Activated CD4-positive, alpha-beta T cell treated with anti-CD3 and anti-CD28 coated beads for 36 hours (primary cell): Measurements from ENCODE around the gene CUL2. TPM values are rescaled to one million over a fixed set of nuclear protein-coding genes. Genes with fewer than 3 reads are reported as not detected.
"Not testable (repeated sequence)": the region's sequence is repeated elsewhere in the genome, so short reads cannot be mapped to it uniquely, and the experiment has no call there.

Source experiments
- ATAC-seq: fragments of 200-7000 bp; cut with Tn5 transposase; one replicate; pipeline ENCODE4 v1.10.0; 2021; ENCODE audit warnings: mild to moderate bottlenecking, moderate library complexity
- CTCF ChIA-PET: fragments of 350-600 bp; sonication (Branson Sonifier 250); formaldehyde crosslinking; loops from one replicate; lab custom pipeline; 2021; ENCODE audit warnings: antibody characterized with exemption; lab: Charles Lee
- POLR2A ChIA-PET: fragments of 350-600 bp; sonication (Branson Sonifier 250); formaldehyde crosslinking; loops from one replicate; lab custom pipeline; 2021; ENCODE audit warnings: antibody characterized with exemption, inconsistent platforms; lab: Charles Lee
- DNase-seq: peaks from one replicate; pipeline ENCODE4 v3.0.0-alpha.2; 2020
- H3K27ac Mint-ChIP-seq: one replicate; pipeline ENCODE4 v1.8.0; 2021; ENCODE audit warnings: mixed read lengths
- H3K27me3 Mint-ChIP-seq: one replicate; pipeline ENCODE4 v1.8.0; 2021; ENCODE audit warnings: mixed read lengths
- H3K36me3 Mint-ChIP-seq: one replicate; pipeline ENCODE4 v1.8.0; 2021; ENCODE audit warnings: low read depth, mixed read lengths
- H3K4me1 Mint-ChIP-seq: one replicate; pipeline ENCODE4 v1.8.0; 2021; ENCODE audit warnings: mixed read lengths
- H3K4me3 Mint-ChIP-seq: one replicate; pipeline ENCODE4 v1.8.0; 2021; ENCODE audit warnings: mild to moderate bottlenecking, moderate library complexity, mixed read lengths
- H3K9me3 Mint-ChIP-seq: one replicate; pipeline ENCODE4 v1.8.0; 2021; ENCODE audit warnings: low read depth, mixed read lengths
- intact Hi-C, 2 experiments: fragments of 100-400 bp; cut with DNase I in 1 of 2; cut with micrococcal nuclease in 1 of 2; formaldehyde crosslinking; loops; one replicate each; pipeline versions ENCODE4 v1.14.2 to v1.15.1; 2022 to 2024; cut with DNase I, micrococcal nuclease
- total RNA-seq, 2 experiments: library from RNA; stranded (reverse); gene quantifications; one replicate each; pipeline ENCODE4 v1.2.3, GENCODE V29; 2021

CUL2 gene
- total RNA-seq, 2 experiments from 2014 or later: 42.7 to 45.3 TPM

DNA sequence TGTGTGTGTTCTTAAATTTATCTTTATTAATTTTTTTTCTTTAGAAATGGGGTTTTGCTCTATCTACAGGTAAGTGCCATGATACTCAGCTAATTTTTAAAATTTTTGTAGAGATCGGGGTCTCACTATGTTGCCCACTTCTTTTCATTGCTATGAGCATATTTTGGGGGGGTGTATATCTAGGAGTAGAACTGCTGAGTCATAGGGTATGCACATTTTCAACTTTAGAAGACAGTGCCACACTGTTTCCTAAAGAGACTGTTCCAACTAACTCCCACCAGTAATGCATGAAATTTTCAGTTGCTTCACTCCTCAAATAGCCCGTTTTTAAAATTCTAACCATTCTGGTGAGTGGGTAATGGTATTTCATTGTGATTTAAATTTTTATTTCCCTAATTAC lies 108.3 kb downstream of the CUL2 start:
- H3K4me1 Mint-ChIP-seq: no peaks in the 10 kb centered on the region
- no peak overlapping the region for H3K4me3 Mint-ChIP-seq
- POLR2A ChIA-PET: no interaction called here
- ATAC-seq (no peak), DNase-seq (no peak)
- intact Hi-C loops: no loop called here
- H3K9me3 Mint-ChIP-seq: peaks cover 9% of the 10 kb centered on the region
- CTCF ChIA-PET: interaction anchor here (0.7 kb wide), 1 partner anchor 9 kb away, joined by 3 read pairs; no protein-coding TSS in a partner anchor
- no peaks in the 10 kb centered on the region for H3K36me3 Mint-ChIP-seq
- H3K27me3 Mint-ChIP-seq: no peaks in the 10 kb centered on the region
- H3K27ac Mint-ChIP-seq: no peak overlapping the region

DNA sequence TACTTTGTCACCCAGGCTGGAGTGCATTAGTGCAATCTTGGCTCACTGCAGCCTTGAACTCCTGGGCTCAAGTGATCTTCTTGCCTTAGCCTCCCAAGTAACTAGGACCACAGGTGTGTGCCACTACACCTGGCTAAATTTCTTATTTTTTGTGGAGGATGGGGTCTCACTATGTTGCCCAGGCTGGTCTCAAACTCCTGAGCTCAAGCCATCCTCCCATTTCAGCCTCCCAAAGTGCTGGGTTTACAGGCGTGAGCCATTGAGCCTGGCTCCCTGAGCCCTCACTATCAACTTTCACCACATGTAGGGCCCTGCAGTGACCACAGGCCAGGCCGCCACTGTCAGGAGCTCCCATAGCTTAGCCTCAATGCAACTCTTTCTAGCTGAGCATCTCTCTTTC lies 110.2 kb downstream of the CUL2 start:
- Mint-ChIP-seq H3K36me3 (no peaks in the 10 kb centered on the region), H3K27me3 (no peaks in the 10 kb centered on the region), H3K4me1 (no peaks in the 10 kb centered on the region), H3K9me3 (peaks cover 13% of the 10 kb centered on the region), H3K4me3 (no peak overlapping the region), H3K27ac (no peak overlapping the region)
- intact Hi-C loops: no loop called here
- DNase-seq: no peak
- no peak for ATAC-seq
- ChIA-PET CTCF (no interaction called here), POLR2A (no interaction called here)

DNA sequence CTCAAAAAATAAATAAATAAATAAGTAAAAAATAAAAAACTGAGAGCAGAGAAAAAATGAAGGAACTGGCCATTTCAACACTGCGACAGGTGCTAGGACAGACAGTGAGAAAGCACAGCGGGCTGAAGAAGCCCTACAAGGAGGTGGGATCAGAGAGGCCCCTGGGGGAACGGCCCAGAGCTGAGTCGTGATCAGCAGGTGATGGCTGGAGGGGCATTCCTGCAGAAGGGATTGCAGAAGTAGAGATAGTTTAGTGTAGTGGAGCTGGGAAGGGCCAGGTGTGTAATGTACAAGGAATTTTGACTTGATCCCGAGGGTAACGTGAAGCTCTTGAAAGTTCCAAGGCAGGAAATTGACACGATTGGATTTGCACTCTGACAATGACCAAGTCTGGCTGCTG lies 112.1 kb downstream of the CUL2 start:
- POLR2A ChIA-PET: no interaction called here
- H3K4me1 Mint-ChIP-seq: no peaks in the 10 kb centered on the region
- ATAC-seq (no peak), DNase-seq (no peak)
- H3K27me3 Mint-ChIP-seq: no peaks in the 10 kb centered on the region
- H3K4me3 Mint-ChIP-seq: no peak overlapping the region
- no peak overlapping the region for H3K27ac Mint-ChIP-seq
- peaks cover 14% of the 10 kb centered on the region for H3K9me3 Mint-ChIP-seq
- H3K36me3 Mint-ChIP-seq: no peaks in the 10 kb centered on the region
- CTCF ChIA-PET: interaction anchor here (0.7 kb wide), 1 partner anchor 770 kb away, joined by 3 read pairs; no protein-coding TSS in a partner anchor
- intact Hi-C loops: no loop called here

GRCh38 chr10:34976380-34976910 lies 113.7 kb downstream of the CUL2 start:
- H3K27ac Mint-ChIP-seq, H3K27me3 Mint-ChIP-seq, H3K4me3 Mint-ChIP-seq, POLR2A ChIA-PET, intact Hi-C loops, H3K36me3 Mint-ChIP-seq, H3K4me1 Mint-ChIP-seq, ATAC-seq, CTCF ChIA-PET, DNase-seq: not testable (repeated sequence)
- peaks cover 14% of the 10 kb centered on the region for H3K9me3 Mint-ChIP-seq

GRCh38 chr10:34974364-34975065 lies 115.6 kb downstream of the CUL2 start:
- POLR2A ChIA-PET: not testable (repeated sequence)

GRCh38 chr10:34973757-34974156 lies 116.4 kb downstream of the CUL2 start:
- peaks cover 14% of the 10 kb centered on the region for H3K9me3 Mint-ChIP-seq
- intact Hi-C loops, CTCF ChIA-PET, H3K4me1 Mint-ChIP-seq, H3K27me3 Mint-ChIP-seq, H3K27ac Mint-ChIP-seq, H3K4me3 Mint-ChIP-seq, POLR2A ChIA-PET, ATAC-seq, DNase-seq, H3K36me3 Mint-ChIP-seq: not testable (repeated sequence)

More at GRCh38 chr10:34974364-34975065, 115.6 kb downstream of the CUL2 start:
- H3K27ac Mint-ChIP-seq, H3K4me3 Mint-ChIP-seq, intact Hi-C loops, DNase-seq, H3K27me3 Mint-ChIP-seq, H3K4me1 Mint-ChIP-seq, ATAC-seq, H3K36me3 Mint-ChIP-seq: not testable (repeated sequence)
- CTCF ChIA-PET: interaction anchor here (0.5 kb wide), 1 partner anchor 157 kb away, joined by 3 read pairs; no protein-coding TSS in a partner anchor
- H3K9me3 Mint-ChIP-seq: peaks cover 14% of the 10 kb centered on the region

- ATAC-seq, H3K27ac Mint-ChIP-seq, H3K4me1 Mint-ChIP-seq, H3K36me3 Mint-ChIP-seq, POLR2A ChIA-PET, H3K27me3 Mint-ChIP-seq, H3K4me3 Mint-ChIP-seq, intact Hi-C loops, DNase-seq: not testable (repeated sequence)
- peaks cover 14% of the 10 kb centered on the region for H3K9me3 Mint-ChIP-seq
- CTCF ChIA-PET: interaction anchor here (0.8 kb wide), 1 partner anchor 426 kb away, joined by 3 read pairs; no protein-coding TSS in a partner anchor
Observed at GRCh38 chr10:34973121-34973520, 117.0 kb downstream of the CUL2 start.

- intact Hi-C loops, H3K36me3 Mint-ChIP-seq, H3K4me3 Mint-ChIP-seq, ATAC-seq, H3K27ac Mint-ChIP-seq, H3K4me1 Mint-ChIP-seq, DNase-seq, H3K27me3 Mint-ChIP-seq: not testable (repeated sequence)
- POLR2A ChIA-PET: interaction anchor here (0.7 kb wide), 1 partner anchor 62 kb away, joined by 3 read pairs; no protein-coding TSS in a partner anchor
- H3K9me3 Mint-ChIP-seq: peaks cover 14% of the 10 kb centered on the region
- CTCF ChIA-PET: interaction anchor here (0.8 kb wide), 1 partner anchor 427 kb away, joined by 3 read pairs; no protein-coding TSS in a partner anchor
Observed at GRCh38 chr10:34972591-34972990, 117.5 kb downstream of the CUL2 start.

DNA sequence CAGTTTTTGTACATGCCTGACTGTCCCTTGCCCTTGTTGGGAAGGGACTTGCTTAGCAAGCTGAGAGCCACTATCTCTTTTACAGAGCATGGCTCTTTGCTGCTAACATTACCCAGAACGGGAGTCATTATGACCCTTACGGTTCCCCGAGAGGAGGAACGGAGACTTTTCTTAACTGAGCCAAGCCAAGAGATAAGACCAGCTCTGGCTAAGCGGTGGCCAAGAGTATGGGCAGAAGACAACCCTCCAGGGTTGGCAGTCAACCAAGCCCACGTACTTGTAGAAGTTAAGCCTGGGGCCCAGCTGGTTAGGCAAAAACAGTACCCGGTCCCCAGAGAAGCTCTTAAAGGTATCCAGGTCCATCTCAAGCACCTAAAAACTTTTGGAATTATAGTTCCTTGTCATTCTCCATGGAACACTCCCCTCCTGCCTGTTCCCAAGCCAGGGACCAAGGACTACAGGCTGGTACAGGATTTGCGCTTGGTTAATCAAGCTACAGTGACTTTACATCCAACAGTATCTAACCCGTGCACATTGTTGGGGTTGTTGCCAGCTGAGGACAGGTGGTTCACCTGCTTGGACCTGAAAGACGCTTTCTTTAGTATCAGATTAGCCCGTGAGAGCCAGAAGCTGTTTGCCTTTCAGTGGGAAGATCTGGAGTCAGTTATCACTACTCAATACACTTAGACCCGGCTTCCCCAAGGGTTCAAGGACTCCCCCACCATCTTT lies 118.4 kb downstream of the CUL2 start:
- H3K27me3 Mint-ChIP-seq, H3K27ac Mint-ChIP-seq, H3K4me3 Mint-ChIP-seq, ATAC-seq, intact Hi-C loops, H3K36me3 Mint-ChIP-seq, H3K4me1 Mint-ChIP-seq, DNase-seq: not testable (repeated sequence)
- H3K9me3 Mint-ChIP-seq: peaks cover 14% of the 10 kb centered on the region
- ChIA-PET CTCF (interaction anchor here (0.6 kb wide), 1 partner anchor 23 kb away, joined by 4 read pairs; no protein-coding TSS in a partner anchor), POLR2A (interaction anchor here (0.7 kb wide), 1 partner anchor 63 kb away, joined by 3 read pairs; no protein-coding TSS in a partner anchor)

DNA sequence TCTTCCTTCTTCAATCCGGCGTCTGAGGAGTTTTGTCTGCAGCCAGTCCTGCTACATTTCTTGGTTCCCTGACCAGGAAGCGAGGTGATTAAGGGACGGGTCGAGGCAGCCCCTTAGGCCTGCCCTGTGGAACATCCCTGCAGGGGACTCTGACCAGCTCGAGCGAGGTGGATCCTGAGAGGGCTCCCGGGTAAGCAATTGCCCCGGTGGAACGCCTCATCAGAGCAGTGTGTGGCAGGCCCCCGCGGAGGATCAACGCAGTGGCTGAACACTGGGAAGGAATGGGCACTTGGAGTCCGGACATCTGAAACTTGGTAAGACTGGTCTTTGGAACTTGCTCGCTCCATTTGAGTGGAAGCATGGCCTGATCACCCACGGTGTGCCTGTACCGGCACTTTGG lies 121.0 kb downstream of the CUL2 start:
- intact Hi-C loops: no loop called here
- no peaks in the 10 kb centered on the region for H3K36me3 Mint-ChIP-seq
- H3K4me3 Mint-ChIP-seq: no peak overlapping the region
- H3K4me1 Mint-ChIP-seq: no peaks in the 10 kb centered on the region
- CTCF ChIA-PET: no interaction called here
- POLR2A ChIA-PET: no interaction called here
- H3K9me3 Mint-ChIP-seq: no peaks in the 10 kb centered on the region
- H3K27ac Mint-ChIP-seq: no peak overlapping the region
- DNase-seq (no peak), ATAC-seq (no peak)
- H3K27me3 Mint-ChIP-seq: peaks cover 5% of the 10 kb centered on the region

DNA sequence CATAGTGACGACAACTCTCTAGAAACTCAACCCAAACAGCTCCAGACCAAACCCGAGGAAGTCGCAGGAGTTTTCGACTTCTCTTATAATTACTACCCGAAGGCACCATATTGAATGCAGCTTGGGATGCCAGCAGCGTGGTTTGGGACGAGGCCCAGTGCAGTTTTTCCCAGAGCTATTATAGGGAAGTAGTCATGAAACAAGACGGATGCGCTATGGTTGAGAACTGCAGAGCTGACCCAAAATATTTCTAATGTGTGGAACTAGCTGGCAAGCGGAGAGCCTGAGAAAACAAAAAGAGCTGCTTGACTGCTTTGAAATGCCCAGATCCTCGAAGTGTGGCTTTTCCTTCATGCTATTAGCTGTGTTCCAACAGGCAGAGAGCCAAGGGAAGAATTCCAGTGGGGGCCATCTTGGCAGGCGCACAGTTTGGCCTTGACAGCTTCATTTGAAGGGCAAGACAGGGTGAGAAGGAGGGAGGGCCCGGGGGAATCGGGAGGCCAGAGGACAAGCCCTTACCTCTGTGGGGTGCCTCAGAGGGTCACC lies 122.7 kb downstream of the CUL2 start:
- no peak for ATAC-seq
- POLR2A ChIA-PET: no interaction called here
- Mint-ChIP-seq H3K9me3 (no peaks in the 10 kb centered on the region), H3K4me3 (no peak overlapping the region), H3K4me1 (no peaks in the 10 kb centered on the region), H3K27ac (no peak overlapping the region), H3K36me3 (no peaks in the 10 kb centered on the region), H3K27me3 (peaks cover 5% of the 10 kb centered on the region)
- CTCF ChIA-PET: interaction anchor here (0.6 to 1.1 kb wide), 2 partner anchors 13 to 312 kb away, joined by 3 read pairs; no protein-coding TSS in a partner anchor
- intact Hi-C loops: no loop called here
- DNase-seq: no peak
